ENCODE results near the gene MAP4. TPM values are rescaled to one million over a fixed set of nuclear protein-coding genes. Genes with fewer than 3 reads are reported as not detected.
A peak's percentile ranks its signal among the peaks of the same experiment; 100 is the strongest.

MAP4 gene
- total RNA-seq, 1 donor from 2014 or later: 520 TPM

DNA sequence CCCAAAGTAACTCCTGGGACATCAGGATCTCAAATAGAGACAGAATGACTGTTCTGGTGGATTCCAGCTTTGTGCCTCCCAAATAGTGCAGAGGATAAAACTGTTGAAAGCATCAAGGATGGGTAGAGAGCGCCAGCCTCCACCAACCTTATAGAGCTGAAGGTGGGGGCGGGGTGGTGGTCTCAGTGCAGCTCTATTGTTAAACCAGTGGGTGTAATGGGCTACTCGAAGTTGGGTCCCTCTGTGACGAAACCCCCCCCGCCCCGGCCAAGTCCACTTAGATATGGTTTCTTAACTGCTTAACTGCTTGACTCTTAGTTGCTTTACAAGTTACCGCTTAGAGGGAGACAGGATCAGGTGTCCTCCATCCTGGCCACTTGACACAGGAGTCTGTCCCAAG, 190.6 kb downstream of the MAP4 start:
- no peak for DNase-seq (ENCODE audit: missing footprints)
- ATAC-seq: no peak
- intact Hi-C loops (cut with DNase I): no loop called here

DNA sequence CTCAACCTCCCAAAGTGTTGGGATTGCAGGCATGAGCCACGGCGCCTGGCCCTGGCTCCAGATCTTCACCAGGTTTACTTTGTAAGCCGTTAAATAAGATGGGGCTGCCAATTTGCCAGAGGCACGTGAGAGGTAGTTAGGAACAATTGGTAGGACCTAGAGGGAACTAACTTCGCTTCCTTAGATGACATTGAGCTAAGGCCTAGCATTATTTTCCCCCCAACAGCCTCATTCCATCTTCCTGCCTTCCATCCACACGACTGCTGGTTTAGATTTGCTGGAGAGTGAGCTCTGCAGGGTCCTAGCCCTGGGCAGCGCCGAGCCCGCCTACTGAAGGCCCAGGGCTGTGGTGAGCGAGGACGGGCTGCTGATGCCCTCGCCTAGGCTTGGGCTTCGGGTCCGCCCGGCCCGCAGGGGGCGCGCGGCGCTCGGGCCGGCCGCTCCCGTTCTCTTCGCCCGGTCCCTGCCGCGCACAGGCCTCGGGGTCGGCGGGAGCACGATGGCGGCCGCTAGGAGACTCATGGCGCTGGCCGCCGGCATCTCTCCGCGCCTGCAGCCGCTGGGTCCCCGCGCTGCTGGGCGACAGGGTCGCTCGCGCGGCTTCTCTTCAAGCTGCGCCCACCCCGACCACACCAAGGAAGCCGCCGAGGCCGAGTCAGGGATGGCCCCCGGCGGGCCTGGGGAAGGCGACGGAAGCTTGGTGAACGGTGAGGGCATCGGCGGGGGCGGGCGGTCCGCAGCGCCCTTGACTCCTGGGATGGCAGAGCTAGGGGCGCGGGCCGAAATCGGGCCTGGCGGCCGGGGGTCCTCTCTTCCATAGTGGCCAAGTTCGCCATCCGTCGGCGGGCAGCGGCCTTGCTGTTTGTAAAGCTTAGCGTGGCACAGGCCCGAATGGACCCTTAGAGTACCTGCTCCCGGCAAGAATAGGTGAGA, 191.4 kb downstream of the MAP4 start:
- DNase-seq (ENCODE audit: missing footprints) (peak; percentile 86), ATAC-seq (peak; percentile 99)
- intact Hi-C loops (cut with DNase I): no loop called here

- DNase-seq (ENCODE audit: missing footprints) (no peak), ATAC-seq (no peak)
- intact Hi-C loops (cut with DNase I): no loop called here
These were observed 198.6 kb downstream of the MAP4 start for GRCh38 chr3:47817609-47818008.

DNA sequence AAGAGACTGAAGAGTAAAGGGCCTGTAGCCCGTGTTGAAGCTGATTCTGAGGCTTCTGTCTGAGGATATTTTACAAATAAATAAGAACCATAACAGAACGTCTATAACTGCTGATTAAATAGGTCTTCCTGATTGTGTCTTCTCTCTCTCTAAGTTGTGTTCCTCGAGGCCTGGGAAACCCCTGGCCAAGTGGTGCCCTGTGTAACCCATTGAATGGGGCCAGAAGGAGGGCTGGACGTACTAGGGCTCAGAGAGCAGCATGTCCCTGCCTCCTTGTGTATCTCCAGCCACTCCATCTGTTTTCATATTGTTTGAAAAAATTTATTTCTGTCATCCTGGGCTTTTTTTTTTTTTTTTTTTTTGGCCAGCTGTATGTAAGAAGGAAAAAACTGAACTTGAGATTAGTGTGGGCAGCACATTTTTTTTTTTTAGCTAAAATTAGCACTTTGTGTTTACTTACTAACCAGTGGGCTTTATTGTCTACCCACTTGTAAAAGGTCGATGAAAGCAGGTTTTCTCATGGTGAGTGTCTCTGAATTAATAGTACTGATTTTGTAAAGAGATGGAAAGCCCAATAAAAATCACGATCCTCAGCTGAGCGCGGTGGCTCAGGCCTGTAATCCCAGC, 202.6 kb downstream of the MAP4 start:
- ATAC-seq (no peak), DNase-seq (ENCODE audit: missing footprints) (no peak)
- intact Hi-C loops (cut with DNase I): no loop called here

DNA sequence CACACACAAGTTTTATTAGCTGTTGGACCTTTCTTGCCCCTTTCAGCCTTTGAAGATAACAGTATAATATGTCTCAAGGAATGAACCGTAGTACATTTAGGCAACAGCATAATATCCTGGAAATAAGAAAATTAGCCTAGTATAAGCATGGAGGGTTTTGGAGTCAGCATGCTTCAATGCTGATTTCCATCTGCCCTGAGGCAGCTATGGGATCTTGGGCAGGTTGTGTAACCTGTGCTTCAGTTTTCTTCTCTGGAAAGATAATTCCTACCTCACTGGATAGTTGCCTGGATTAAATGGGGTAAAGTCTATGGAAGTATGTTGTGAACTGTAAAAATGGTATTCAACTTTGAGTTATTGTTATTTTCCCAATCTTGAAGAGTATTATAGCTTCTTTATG, 211.6 kb downstream of the MAP4 start:
- ATAC-seq (no peak), DNase-seq (ENCODE audit: missing footprints) (no peak)
- intact Hi-C loops (cut with DNase I): no loop called here

DNA sequence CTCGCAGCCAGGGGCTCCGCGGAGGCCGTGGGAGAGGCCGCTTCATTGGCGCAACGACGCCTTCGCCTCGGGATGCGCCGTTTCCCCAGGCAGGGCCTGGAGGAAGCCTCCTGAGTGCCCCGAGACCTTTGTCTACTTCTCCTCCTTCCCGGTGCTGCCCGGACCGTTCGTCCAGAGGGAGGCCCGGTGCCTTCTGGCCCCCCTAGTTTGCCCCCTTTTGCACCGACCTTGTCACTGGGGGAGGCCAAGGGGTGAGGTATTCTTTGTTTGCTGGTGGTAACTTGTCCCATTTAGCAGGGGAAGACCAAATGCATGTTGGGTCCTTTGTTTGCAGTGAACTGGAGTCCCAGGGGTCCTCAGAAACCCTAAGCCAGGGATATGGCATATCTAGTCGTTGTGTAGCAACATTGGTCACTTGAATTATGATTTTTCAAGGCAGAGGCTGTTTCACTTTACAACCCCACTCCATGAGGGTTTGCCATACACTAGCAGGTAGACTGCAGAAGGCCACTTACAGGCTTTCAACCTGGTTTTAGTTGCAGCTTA, 212.7 kb downstream of the MAP4 start:
- DNase-seq (ENCODE audit: missing footprints) (no peak), ATAC-seq (no peak)
- intact Hi-C loops (cut with DNase I): no loop called here

DNA sequence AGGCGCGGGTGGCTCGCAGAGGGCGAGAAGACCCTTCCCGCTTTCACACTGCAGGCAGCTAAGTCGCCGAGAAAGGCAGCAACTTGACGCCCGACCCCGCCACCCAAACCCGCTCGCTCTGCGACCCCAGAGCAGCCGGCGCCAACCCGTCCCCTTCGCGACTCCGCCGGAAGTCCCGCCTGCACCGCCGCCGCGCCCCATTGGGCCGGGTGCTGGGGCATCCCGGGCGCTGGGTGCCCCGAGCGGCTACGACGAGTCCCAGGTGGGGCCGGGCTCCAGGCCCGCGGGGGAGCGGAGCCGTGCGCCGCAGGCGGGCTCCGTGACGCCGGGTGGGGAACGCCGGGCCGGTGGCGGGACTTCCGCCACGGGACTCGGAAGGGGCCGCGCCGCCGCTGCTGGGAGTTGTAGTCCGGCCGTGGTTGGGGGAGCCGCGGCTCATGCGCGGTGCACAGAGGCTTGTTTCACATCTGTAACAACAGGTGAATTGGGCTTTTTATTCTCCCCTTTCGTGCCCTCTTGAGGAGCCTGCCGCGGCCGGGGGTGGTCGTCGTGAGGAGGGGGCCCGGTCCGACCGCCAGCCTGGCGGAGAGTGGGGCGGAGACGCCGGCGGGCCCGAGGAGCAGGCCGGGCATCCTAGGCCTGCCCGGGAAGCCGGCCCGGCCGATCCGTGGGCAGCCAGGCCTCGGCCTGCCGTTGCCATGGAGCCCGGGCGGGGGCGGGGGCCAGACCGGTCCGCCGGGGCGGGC, 213.3 kb downstream of the MAP4 start, which contains the start of gene DHX30:
Gene DHX30, plus strand, starts transcription at position 405 of the 746 bp plus-strand sequence. CDS start 7,546 bp downstream, outside the sequence.
- peak; percentile 95 for ATAC-seq
- peak; percentile 96 for DNase-seq (ENCODE audit: missing footprints)
- intact Hi-C loops (cut with DNase I): no loop called here

Small RNAs within 50 kb of the gene (microRNA-seq; reads per million reads assigned to microRNA genes)
- gene MIR1226: 30.3 reads per million, percentile 38 among the genes with 10 or more reads in this experiment

Other genes with a start within 250 kb of the MAP4 start
- gene SMARCC1, start 234.5 kb downstream of the MAP4 start, total RNA-seq: 29.1 TPM
- gene DHX30, start 213.3 kb downstream of the MAP4 start, total RNA-seq: 47.2 TPM
- gene CDC25A, start 172.0 kb upstream of the MAP4 start, total RNA-seq: 1.1 TPM
- gene CAMP, start 207.1 kb upstream of the MAP4 start, total RNA-seq: 1.5 TPM
- 6.2 TPM for gene ZNF589, start 224.7 kb upstream of the MAP4 start, total RNA-seq

All from Right ventricle myocardium inferior (tissue), 1 donor.